PC-3 (cell line): ENCODE results near the gene ELAC2.

ENCODE experiments used
- CTCF ChIP-seq: fragments of 300-600 bp; sonication (generic); conservative IDR thresholded peaks from 2 replicates; pipeline ENCODE4 v1.5.1; 2017; ENCODE audit warnings: antibody characterized with exemption, low read depth, mild to moderate bottlenecking, low read length
- EZH2 ChIP-seq: fragments of 300-600 bp; sonication (generic); IDR thresholded peaks from one replicate; pipeline ENCODE4 v1.6.1; 2017; ENCODE audit warnings: antibody characterized with exemption, mild to moderate bottlenecking, low read length; ENCODE audit not compliant: unreplicated experiment
- EZH2phosphoT487 ChIP-seq: fragments of 300-600 bp; sonication (generic); IDR thresholded peaks from 2 replicates; pipeline ENCODE4 v1.6.1; 2018; ENCODE audit warnings: mild to moderate bottlenecking, antibody characterized with exemption, low read length, borderline replicate concordance

DNA sequence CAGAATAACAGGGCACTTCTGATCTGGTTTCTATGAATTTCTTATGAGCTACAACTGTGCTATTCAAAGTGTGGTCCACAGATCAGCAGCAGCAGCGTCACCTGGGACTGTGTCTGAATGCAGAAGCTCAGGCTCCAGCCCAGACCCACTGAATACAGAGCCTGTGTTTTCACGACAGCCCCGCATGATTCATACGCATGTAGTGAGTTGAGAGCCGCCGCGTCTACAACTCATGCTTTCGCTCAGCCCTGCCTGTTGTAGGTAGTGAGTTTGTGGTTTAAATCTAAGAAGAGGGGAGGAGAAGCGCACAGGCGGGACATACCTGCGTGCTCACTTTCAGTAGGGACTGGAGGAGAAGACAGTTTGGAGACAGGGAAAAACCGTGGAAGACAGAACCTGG lies 28.5 kb upstream of the ELAC2 start:
- TF ChIP-seq CTCF (no peak), EZH2phosphoT487 (no peak), EZH2 (no peak)
